ENCODE measurements around the gene ZFAND3.

ZFAND3 gene

DNA sequence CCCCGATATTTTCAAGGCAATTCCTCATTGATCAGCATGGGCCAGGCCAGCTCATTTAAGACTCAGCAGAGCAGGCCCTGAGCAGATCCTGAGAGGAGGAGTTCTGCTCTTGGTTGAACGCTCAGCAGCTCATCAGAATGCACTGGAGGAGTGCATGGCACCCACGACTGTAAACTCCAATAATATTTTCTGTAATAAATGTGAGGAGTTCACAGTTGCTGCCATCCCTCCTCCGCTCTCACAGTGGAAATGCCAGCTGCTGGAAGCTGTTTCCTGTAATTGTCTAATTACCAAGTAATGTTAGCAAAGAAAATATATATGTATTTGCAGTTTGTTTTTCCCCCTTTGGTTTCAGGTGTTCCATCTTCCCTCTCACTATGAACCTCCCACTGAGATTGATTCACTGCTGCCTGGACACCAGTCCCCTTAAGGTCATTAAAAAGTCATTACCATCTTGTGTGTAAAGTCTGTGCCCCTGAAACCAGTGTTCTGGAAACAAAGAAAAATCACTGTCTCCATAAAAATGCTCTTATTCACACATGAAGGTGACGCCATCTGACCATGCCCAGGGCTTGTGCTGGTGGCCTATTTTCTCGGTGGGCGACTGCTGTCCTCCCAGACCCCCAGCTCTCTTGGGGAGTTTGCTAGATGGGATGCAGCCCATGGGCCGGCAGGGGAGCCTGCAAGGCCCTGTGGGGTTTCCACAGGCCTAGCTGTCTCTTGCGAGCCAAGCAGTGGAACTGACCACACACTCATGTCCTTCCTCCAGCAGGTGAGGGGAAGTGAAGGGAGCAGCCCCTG is 374.2 kb downstream of the ZFAND3 start:
- DNase-seq, result no peak

- no peak for DNase-seq
Measured at GRCh38 chr6:38194282-38194572, 374.7 kb downstream of the ZFAND3 start.

DNA sequence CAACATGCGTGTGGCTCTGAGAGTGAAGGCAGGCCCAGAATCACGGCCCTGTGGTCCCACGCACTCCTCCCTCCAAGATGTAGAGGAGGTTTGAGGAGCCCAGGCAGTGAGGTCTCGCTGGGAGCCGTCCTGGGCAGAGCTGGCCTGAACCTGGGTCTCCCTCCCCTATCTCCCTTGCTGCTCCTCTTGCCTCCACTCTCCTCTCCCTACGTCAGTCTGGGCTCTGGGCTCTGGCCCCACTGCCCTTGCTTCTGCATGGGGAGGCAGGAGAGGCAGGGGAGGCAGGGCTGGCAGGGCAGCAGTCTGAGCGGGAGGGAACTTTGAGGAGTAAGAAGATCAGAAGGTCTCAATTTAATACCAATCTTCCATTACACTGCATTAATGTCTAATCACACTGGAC is 375.1 kb downstream of the ZFAND3 start:
- DNase-seq, result no peak

GRCh38 chr6:38195113-38195635 is 375.6 kb downstream of the ZFAND3 start:
- DNase-seq, result no peak

- DNase-seq, result no peak
Measured at GRCh38 chr6:38198219-38198618, 378.7 kb downstream of the ZFAND3 start.

Data from DMS53 (cell line).